Measurements from ENCODE around the gene TMEM50B.
"Not testable (repeated sequence)": the region's sequence is repeated elsewhere in the genome, so short reads cannot be mapped to it uniquely, and the experiment has no call there.

Gene TMEM50B

DNA sequence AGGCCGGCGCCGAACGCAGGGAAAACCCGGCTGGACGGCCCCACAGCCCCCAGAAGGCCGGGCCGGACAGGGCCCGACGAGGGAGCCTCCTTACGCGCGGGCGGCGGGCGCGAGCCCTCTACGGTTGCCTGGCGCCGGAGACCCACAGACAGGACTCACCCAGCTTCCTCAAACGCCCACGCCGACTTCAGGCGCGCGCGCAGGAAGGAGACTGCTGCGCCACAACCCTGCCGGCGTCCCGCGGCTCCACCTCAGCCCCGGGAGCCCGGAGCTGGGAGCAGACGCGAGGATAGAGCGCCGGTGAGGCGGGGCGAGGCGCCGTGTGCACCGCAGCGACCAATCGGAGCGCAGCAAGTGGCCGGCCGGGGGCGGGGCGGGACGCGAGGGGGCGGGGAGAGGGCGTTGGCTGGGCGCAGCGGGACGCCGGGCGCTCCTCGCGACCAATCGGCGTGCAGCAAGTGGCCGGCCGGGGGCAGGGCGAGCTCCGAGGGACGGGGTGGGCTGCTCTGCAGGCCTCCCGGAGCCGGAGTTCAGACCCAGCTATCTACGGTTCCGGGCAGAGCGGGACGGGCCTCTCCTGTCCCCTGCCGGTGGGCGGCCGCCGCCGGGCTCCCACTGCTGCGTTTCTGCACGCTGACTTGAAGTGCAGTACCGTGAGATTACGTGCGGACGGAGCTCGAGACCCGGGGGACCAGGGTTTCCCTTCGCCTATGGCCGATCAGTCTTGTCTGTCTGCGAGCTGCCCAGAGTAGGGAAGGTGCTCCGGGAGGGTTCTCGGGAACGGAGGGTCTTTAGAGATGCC is at the start of gene TMEM50B:
Gene TMEM50B, minus strand, starts transcription at position 296 of the 802 bp plus-strand sequence. CDS start 11,089 bp downstream, outside the sequence.
- DNase-seq (ENCODE audit: low read depth), result peak; percentile 93

DNA sequence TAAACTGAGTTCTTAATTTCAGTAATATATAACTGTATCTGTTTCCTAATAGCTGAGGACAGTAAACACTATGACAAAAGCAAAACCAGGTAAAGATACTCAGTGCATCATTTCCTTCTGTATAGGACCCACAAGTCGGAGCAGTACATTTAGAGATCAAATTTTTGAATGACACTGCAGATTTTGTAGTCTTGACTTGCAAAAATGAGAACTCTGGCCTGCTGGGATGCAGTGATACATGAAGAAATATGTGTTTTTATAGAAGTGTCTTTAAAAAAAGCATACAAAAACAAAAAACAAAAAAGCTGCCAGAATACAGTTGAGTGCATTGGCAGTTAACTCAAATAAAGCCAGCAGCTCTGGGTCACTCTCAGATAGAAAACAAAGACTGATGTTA is 43.2 kb upstream of the TMEM50B start:
- DNase-seq (ENCODE audit: low read depth), result no peak

DNA sequence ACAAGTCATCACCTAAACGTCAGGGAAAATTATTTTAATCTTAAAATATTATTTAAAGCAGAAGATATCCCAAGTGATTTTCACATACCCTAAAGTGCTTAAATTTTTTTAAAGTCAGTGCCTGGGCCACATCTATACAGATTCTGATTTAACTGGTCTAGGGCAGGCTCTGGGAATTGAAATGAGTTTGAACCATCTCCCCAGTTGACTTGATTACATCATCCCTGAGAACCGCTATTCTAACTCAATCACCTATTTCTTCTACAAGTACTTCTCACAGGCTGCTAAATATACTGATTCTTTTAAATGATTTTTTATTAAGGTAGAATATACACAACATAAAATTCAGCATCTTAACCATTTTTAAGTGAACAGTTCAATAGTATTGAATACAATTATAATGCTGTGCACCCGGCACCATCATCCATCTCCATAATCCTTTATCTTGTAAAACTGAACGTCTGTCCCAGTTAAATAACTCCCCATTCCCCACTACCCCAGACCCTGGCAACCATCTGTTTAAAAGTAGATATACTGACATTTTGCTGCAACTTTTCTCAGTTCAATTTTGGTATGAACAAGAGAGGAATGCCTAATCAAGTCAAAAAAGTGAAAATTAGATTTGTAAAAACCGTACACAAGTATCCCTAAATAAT is 42.7 kb upstream of the TMEM50B start:
- no peak for DNase-seq (ENCODE audit: low read depth)

DNA sequence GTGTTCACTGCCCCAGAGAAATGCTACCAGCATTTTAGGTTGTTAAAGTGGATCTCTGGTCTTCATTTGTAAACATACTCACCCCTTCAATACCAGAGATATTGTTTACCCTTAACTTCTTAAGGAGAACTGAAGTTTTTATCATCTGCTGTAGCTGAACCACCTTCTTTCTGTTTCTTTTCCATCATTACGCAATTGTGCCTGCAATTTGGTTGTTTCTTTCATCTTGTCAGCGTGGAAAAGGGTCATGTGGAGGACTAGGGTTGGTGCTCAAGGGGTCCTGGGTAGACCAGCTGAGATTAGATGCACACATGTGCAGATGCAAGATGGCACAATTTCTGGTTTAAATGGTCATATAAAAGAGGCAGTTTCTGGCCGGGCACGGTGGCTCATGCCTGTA is 39.1 kb upstream of the TMEM50B start:
- DNase-seq (ENCODE audit: low read depth), result no peak

DNA sequence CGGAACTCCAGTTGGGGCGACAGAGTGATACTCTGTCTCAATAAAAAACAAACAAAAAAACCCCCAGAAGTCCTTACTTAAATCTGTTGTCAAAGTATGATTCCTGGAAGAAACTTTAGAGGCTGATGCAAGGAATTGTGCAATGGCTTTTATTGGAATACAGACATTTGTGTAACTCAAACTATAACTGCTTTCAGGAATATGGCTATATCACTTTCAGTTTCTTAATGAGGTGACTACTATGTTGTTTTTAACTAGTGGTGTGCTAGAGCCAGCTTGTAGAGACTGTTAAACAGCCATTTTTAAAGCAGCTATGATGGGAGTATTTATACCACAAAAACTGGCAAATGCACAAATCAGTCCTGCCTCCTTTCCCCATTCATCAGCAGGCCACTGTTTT is 34.5 kb upstream of the TMEM50B start:
- DNase-seq (ENCODE audit: low read depth), result no peak

DNA sequence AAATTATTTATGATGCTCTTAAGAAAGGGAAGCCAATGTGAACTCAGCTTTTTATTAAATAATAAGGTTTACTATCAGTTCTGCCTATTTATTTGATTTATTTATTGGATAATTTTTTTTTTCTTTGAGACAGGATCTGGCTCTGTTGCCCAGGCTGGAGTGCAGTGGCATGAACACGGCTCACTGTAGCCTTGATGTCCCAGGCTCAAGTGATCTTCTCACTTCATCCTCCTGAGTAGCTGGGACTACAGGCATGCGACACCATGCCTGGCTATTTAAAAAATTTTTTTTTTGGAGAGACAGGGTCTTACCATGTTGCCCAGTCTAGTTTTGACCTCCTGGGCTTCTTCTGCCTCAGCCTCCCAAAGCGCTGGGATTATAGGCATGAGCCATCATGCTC is 32.7 kb upstream of the TMEM50B start:
- DNase-seq (ENCODE audit: low read depth), result no peak

DNA sequence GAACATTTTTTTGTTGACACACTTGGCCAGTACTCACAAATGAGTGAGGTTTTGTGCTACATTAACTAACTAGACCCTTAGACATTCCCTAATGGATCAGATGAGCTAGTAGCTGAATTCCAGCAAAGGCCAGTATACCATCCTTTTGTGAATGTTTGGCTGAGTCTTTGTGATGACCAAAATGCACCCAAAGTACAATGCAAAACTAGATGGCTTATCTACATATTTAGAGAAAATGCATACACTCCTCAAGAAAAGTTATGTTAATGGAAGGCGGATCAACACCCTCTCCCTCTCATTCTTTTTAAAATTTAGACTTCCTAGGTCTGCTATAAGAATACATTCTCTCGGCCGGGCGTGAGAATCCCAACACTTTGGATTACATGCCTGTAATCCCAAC is 31.9 kb upstream of the TMEM50B start:
- no peak for DNase-seq (ENCODE audit: low read depth)

DNA sequence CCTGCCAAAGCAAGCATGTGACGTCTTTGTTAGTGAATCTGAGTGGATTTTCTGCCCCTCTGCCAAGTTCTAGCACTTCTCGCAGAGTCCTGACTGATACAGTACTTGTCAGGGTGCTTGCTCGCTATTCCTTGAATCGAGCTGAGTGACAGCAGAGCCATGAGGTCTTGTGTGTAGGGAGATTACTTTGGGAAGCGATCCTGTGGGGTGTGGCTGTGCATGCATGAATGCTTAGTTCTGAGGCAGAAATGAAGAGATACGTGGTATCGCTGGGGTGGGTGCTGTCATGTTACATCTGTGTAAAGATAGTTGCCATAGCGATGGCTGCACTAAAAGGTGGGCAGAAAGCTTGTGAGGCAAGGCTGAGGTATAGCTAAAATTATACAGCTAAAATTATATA is 31.1 kb upstream of the TMEM50B start:
- no peak for DNase-seq (ENCODE audit: low read depth)

DNA sequence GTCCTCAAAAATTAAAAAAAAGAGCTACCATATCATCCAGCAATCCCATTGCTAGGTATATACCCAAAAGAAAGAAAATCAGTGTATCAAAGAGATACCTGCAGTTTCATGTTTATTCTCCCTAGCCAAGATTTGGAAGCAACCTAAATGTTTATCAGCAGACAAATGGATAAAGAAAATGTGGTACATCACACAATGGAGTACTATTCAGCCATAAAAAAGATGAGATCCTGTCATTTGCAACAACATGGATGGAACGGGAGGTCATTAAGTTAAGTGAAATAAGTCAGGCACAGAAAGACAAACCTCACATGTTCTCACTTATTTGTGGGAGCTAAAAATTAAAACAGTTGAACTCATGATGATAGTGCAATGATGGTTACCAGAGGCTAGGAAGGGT is 27.2 kb upstream of the TMEM50B start:
- DNase-seq (ENCODE audit: low read depth), result not testable (repeated sequence)

DNA sequence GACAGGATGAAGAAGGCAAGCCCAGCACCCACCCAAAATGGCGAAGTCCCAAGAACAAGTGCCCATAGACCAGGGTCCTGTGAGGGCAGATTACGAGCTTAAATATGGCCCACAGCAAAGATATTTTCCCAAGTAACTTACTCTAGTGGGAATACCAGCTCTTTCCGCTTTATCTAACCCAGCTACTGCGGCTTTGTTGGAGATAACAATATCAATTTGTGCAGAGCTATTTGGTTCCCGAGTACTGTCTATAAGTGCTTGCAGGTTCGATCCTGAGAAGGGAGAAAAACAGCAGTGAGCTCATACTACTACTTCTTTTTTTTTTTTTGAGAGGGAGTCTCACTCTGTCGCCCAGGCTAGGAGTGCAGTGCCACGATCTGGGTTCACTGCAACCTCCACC is 26.1 kb upstream of the TMEM50B start:
- no peak for DNase-seq (ENCODE audit: low read depth)

DNA sequence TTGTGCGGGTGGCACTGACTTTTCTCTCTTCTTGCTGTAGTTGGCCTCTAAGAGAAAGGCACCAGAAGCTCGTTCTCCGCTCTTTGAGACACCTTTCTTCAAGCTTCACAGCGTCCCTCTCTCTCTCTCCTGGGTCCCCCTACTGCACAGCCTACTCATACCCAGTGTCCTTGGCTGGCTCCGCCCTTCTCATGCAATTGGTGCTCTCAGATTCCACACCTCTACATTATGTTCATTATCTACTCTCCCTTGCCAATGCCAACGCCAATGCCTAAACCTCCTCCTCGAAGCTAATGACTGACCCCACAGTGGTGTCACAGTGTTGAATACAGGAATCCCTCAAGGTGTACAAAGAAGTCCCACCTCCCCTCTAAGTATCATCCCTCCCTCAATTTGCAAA is 16.6 kb upstream of the TMEM50B start:
- DNase-seq (ENCODE audit: low read depth), result no peak

DNA sequence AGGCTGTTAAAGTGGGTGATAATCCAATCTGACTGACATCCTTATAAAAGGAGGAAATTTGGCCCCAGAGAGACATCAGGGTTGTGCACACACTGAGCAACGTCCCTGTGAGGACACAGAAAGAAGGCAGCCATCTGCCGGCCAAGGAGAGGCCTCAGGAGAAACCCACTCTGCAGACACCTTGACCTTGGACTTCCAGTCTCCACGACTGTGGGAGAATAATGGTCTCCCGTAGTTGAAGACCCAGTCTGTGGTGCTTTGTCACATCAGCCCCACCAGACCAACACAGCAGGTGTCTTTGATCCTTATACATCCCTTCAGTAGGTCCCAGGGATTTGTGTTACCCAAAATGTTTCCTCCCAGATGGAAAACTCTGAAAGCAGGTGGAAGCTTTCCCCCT is 16.0 kb upstream of the TMEM50B start:
- no peak for DNase-seq (ENCODE audit: low read depth)

DNA sequence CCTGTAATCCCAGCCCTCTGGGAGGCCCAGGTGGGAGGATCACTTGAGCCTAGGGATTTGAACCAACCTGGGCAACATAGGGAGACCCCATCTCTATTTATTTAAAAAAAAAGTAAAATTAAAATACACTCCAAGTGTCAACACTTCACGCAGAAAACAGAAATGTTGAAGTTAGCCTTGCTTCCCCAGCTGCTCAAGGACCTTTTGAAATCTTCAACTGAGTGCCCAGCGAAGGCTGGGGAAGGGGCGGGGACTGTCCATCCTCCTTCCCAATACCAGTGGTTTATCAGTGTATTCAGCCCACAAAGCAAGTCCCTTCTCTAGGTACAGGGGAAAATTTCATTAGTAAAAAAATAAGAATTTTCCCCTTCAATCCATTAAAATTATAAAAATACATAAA is 14.0 kb upstream of the TMEM50B start:
- DNase-seq (ENCODE audit: low read depth), result no peak

DNA sequence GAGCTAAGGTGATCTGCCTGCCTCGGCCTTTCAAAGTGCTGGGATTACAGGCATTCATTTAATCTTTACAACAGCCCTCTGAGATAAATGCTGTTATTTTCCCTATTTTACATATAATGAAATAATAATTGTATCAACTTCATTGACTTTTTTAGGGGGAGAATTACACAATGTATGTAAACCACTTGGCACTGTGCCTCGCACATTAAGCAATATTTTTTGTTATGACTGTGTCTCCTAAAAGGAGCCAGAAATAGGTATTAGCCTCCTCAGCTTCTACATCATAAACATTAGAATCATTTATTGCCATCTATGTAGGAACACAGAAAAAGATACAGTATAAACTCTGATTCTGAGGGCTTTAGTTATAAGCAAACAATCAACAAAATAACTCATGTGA is 12.8 kb upstream of the TMEM50B start:
- DNase-seq (ENCODE audit: low read depth), result no peak

DNA sequence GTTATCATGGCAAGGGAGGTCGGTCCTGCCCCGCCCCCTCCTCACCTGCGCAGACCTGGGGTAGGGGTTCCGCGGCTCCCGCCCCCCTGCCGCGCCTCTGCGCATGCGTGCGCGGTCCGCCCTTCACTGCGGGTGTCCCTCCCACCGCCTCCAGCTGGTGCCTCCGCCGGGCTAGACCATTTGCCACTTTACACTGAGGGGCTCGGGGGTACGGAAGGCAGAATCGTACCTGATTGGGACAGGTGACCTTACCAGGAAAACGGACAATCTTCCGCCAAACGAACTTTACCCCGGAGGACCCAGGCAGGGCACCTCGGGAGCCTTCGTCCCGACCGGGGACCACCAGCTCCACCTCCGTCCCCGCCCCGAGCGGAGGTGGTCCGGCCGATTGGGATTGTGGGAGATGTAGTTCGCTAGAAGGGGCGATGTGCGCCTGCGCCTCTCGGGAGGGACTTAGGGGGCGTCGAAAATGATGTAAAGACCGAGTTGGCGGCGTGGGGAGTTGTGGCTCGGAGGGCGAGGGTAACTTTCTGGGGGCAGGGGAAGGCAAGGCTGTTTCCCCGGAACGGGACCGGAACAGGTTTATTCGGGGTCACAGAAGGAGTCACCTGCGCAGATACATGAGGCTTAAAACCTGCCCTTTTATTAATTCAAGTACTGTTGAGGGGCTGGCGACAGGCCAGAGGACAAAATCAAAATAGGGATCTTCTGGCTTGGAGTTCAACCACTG is 11.8 kb upstream of the TMEM50B start, which contains the start of gene DNAJC28:
Gene DNAJC28, minus strand, starts transcription at position 344 of the 730 bp plus-strand sequence. CDS start 2,323 bp downstream, outside the sequence.
- peak; percentile 88 for DNase-seq (ENCODE audit: low read depth)

DNA sequence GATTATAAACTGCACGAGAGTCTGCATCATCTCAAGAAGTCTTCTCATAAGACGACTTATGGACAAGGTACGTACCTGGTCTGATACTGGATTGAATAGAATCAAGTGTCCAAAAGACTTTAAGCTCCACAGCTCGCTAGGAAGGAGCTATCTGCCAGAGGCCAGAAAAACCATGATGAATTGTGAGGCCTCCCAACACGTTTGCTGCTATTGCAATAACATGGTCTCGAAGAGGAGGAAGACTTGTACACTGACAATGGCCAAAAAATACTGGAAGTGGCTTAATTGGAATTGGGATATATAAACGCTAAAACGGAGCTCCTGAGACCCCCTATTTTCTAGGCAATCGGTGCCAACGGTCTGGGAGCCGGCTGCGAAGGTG is 11.2 kb upstream of the TMEM50B start:
- no peak for DNase-seq (ENCODE audit: low read depth)

DNA sequence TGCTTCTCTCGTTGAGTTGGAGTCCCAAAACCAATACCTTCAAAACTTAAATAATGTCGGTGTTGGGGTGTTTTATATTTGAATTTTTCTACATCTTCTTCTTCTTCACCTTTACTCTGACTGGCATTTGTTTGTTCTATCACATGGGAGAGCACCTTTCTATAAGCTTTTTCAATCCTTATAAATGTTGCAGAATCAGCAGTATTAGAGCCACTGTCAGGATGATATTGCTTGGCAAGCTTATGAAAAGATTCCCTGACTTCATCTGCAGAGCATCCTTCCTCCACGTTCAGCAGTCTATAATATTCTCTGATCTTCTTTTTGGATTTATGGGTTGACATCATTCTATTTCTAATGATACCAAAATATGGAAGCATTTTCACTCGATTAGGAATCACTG is 9.2 kb upstream of the TMEM50B start:
- no peak for DNase-seq (ENCODE audit: low read depth)

DNA sequence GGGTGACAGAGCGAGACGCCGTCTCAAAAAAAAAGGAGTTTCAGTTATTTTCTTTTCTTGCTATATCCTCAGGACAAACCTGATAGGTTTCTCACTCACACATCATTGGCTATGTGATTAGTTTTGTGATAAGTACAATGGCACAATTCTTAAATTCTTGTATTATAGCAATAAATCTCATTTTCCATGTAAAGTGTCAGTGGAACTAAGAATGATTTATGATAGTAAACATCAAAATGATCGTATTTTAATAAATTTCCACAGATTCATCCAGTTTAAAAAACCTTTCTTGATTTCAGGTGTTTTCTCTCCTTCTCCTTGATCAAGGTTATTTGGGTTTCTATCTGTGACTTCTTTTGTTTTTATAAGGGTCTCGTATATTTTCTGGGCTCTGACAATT is 8.2 kb upstream of the TMEM50B start:
- no peak for DNase-seq (ENCODE audit: low read depth)

DNA sequence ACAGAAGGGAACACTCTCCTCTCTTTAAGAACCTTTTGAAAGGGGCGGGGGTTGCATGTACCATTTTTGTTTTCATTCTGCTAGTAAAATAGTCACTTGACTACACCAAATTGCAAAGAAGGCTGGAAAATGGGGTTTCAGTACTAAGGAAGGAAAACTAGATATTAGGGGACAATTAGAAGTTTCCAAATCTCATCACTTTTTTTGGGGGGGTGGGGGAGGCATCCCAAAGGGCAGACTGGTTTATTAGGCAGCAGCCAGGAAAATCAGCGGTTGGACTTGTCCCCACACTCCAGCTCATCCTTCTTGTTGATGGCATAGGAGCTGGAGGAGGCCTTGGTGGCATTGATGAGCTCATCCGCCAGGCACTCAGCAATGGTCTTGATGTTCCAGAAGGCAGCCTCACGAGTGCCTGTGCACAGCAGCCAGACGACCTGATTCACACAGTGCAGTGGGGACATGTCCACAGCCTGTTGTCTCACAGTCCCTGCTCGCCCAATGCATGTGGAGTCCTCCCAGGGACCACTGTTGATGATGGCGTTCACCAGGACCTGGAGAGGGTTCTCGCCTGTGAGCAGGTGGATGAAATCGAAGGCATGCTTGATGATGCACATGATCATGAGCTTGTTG is 1.7 kb upstream of the TMEM50B start:
- no peak for DNase-seq (ENCODE audit: low read depth)

DNA sequence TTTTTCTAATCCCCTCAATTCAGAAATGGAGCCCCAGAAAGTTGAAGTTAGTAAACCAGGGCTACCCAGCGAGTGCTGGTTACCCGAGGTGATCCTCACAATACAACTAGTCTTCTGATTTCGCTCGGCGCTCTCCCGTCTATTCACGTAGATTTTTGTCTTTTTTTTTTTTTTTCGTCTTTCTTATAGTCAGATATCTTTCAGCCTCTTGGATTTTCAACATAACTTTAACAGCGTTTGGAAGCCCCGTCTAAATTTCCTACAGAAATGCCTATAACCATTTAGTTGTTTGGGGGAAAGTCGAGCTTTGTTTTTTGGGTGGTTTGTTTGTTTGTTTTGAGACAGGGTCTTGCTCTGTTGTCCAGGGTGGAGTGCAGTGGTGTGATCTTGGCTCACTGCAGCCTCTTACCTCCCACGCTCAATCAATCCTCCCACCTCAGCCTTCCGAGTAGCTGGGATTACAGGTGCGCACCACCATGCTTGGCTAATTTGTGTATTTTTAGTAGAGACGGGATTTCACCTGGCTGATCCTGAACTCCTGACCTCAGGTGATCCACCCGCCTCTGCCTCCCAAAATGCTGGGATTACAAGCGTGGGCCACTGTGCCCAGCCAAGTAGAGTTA is 818 bp upstream of the TMEM50B start:
- DNase-seq (ENCODE audit: low read depth), result no peak

DNA sequence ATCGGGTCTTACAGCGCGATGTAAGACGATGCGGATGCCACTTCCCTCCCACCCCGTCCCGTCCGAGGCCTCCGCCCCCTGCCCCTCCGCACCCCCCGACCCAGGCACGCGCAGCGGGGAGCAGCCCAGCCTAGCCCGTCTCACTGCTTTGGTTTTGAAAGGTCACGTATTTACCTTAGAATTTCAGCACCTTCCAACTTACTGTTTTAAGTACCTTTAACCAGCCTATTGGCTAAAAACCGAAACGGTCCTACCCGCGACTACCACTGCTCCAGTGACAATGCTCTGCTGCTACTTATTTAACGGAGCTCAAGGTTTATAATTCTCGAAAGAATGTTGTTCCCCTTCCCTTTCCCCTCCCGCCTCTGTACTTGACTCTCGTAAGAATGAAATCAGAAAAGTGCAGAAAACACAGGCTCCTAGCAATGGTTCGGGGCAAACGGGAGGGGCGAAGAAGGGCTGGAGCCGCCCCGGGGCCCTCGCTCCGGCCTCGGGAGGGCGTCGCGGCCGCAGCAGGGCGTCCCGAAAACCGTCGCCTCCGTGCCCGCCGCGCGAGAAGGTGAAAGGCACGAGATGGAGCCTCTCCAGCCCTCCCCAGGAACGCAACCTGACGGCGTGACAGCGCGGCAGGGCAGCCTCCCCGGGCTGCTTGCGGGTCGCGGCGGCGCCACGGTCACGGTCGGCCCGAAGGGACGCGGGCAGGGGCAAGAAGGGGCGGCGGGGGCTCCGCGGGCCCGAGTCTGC is 667 bp downstream of the TMEM50B start:
- peak; percentile 12 for DNase-seq (ENCODE audit: low read depth)
